HG03280 (cell line): ENCODE results near the gene CREBRF.
"Not testable (repeated sequence)": the region's sequence is repeated elsewhere in the genome, so short reads cannot be mapped to it uniquely, and the experiment has no call there.

Source experiments
- ATAC-seq: cut with Tn5 transposase; IDR thresholded peaks from one replicate; pipeline ENCODE4 v1.9.1; 2021; ENCODE audit warnings: mild to moderate bottlenecking, moderate library complexity; ENCODE audit not compliant: unreplicated experiment

Gene CREBRF

DNA sequence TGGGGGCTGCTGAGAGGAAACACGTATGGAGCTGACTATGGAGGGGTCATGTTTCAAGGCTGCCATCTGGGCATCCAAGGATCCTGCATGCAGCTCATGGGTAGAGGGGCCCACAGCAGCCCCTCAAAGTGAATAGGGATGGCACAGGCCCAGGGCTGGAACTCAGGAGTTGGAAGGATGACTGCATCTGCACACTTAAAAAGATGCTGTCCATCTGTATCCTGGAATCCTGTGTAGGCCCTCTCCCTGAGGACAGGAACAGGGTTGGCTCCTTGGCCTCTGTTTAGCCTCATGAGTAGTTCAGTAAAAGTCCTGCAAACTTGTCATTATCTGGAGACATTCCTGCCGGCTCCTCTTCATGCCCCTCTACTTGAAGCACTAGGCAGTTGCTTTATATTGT, 92.2 kb downstream of the CREBRF start:
- no peak for ATAC-seq

DNA sequence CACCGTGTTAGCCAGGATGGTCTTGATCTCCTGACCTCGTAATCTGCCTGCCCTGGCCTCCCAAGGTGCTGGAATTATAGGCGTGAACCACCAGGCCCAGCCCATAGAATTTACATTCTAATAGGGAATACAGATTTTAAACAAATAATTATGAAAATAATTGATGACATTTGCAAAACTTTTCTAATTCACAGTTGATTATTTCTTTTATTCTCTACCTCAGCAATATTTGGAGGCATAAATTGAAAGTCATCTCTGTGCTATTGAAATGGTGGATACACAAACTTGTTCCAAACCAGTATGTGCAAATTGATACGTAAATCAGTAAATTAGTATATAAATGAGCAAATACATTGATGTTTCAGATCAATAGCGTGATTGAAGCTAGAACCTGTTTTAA, 96.4 kb downstream of the CREBRF start:
- no peak for ATAC-seq

DNA sequence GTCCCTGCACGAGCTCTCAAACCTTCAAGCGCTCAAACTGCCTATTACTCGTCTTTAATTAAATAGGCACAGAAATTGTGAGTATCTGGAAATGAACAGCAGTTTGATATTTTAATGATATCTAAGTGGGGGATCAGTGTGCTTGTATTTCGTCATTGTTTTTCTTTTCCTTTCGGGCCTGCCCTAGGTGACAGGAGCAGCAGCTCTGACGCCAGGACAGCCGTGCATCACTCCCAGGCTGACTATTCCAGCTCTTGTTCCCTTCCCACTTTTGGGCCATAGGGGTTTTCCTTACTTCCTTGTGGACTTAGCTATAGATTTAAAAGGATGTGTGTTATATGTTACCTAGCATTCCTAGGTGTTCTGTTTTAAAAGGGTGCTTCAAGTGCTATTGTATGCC, 97.7 kb downstream of the CREBRF start:
- no peak for ATAC-seq

DNA sequence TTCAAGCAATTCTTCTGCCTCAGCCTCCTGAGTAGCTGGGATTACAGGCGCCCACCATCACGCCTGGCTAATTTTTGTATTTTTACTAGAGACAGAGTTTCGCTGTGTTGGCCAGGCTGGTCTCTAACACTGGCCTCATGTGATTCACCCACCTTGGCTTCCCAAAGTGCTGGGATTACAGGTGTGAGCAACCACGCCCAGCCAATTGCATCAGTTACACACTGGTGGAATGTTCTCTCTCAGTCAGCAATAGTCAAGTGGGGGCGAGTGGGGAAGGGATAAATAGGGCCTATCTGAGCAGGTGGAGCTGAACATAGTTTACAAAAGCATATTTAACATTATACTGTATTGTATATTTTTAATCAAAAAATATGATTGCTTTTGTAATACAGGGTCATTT, 98.5 kb downstream of the CREBRF start:
- ATAC-seq, result not testable (repeated sequence)

DNA sequence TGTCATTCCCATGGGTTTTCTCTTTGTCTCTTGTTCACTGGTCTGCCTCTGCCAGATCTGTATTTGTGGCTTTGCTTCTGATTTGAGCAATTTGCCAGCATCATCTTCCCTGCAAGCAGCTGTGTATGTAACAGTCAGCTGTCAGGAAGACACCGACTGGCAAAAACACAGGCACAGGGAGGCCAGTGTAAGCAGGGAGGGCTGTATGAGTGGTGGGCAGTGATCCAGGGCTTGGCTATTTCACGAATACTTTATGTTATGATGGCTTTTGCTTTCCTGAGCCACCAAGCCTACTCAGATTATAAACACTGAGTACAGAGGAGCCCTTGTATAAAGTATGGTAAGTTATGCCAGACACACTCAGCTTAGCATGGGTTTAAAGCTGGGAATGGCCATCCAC, 99.8 kb downstream of the CREBRF start:
- ATAC-seq, result no peak

DNA sequence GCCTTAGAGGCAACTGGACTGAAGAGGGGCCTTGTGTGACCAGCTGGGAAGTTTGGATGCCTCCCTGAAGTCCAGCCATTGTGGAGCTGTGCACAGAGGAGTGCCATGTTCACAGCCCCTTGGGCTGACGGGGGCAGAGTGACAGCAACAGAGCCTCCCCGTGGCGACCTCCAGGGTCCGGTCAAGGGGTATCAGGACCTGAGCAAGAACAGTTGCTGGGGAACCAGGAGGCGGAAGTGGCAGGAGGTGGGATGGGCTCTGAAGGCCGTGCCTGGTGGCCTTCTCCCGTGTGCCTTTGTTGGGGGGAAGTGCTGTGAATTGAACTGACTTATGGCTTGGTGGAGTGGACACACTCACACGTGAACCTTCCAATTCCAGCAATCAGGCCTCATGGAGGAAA, 102.2 kb downstream of the CREBRF start:
- no peak for ATAC-seq

DNA sequence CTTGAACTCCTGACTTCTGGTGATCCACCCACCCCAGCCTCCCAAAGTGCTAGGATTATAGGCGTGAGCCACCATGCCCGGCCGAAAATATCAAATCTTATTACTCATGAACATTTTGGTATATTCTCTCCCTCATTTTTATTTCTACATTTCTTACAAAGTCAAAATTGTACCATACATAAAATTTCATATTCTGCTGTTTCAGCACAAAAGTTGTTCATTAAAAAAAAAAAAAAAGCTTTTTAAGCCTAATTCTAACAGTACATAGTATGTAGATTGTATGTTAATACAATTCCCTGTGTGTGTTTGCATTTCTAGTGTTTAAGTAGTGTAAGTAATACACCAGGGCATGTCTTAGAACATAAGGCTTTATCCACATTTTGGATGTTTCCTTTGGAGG, 103.1 kb downstream of the CREBRF start:
- no peak for ATAC-seq

DNA sequence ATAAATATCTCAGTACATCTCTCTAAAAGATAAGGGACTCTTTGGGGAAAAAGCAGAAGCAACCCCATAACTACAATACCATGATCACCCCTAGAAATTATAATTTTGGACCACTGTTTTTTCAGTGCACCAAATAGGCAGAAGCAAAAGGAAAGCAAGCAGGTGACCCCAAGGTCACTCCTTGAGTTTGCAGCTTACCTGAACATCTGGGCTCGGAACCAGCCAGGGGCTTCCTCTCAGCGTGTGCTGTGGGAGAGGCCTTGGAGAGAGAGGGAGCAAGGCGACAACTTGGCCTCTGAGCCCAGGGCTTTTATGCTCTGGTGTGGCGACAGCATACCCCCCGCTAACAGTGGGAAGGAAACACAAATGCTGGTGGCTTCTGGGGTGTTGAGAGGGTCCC, 105.0 kb downstream of the CREBRF start:
- ATAC-seq, result no peak

DNA sequence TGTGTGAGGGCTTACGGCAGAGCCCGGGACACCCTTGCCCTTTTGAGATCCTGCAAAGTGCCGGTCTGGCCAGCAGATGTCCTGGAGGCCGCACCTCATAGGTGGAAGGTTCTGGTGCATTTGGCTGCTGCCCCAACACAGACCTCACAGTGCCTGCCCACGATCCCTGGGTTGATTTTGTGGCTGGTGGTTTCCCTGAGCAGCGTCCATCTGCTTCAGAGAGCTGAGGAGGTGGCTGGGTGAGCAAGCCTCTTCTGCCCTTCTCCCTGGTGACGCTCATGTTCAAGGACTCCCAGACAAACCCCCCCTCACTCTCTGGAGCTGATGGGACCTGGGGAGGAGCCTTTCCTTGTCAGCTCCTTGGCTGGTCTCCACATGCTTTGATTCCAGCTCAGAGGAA, 107.1 kb downstream of the CREBRF start:
- ATAC-seq, result no peak

DNA sequence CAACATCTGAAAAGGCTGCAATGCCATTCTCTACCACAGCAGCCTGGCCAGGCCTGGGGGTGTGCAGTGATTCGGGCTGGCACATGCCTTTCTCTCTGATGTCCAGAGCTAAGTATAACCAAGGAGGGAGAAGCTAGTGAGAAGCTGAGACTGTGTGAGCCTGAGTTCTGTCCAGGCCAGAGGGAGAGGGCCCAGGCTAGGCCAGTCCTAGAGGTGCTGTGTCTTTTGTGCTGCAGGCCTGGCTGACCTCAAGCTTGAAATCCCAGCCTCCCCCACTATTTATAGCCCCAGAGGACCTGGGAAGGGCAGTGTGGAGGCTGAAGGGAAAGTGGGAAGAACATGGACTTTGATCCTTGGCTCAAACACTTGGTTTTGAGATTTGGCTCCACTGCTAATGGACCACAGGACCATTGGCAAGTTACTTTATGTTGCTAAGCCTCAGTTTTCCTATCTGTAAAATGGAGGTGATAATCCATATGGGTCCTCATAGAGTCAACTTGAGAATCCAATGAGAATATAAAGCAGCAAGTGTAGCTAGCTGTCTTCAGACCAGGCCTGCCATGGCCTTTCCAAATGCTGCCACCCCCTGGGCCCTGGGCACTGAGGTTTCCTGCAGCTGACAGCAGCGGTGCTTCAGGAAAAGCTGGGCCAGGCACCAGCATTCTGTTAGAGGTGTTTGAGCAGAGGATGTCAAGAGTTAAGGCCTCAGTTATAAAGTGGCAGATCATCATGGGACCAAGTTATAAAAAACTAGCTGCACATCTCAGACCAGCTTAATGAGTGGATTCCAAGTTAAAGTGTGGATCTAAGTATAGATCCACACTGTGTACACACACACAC, 109.2 kb downstream of the CREBRF start:
- ATAC-seq, result no peak

DNA sequence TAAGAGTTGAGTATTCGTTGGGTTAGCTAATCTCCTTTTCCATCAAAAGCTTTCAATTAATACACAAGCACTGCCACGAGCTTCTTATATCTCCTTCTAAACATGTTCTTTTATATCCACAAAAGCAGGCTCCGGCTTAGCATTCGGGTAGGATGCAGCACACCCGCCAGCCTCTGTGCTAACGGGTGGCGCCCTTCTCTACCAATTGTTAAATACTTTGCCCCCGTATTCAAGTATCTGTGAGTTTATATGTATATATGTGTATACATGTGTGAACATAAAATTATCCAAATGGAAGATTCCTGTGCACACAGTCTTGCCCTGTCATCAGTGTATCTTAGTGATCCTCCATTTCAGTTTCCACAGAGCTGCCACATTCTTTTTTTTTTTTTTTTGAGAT, 116.0 kb downstream of the CREBRF start:
- ATAC-seq, result no peak

DNA sequence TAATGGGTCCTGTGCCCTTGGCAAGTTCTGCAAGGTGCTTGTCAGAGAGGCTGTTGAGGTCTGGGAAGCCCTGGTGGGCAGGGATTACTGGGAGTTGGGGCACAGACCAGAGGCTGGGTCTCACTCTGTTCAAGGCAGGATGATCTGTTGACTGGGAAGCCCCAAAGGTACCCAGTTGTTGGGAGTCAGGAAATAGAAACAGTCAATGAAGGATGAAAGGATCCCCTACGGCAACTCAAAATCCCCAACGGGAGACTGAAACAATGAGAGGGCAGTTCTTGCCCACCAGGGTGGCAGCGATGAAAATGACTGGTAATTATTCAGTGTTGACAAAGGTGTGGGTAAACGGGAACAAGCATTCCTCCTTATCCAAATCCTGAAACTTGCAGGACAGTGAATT, 119.4 kb downstream of the CREBRF start:
- ATAC-seq, result no peak

DNA sequence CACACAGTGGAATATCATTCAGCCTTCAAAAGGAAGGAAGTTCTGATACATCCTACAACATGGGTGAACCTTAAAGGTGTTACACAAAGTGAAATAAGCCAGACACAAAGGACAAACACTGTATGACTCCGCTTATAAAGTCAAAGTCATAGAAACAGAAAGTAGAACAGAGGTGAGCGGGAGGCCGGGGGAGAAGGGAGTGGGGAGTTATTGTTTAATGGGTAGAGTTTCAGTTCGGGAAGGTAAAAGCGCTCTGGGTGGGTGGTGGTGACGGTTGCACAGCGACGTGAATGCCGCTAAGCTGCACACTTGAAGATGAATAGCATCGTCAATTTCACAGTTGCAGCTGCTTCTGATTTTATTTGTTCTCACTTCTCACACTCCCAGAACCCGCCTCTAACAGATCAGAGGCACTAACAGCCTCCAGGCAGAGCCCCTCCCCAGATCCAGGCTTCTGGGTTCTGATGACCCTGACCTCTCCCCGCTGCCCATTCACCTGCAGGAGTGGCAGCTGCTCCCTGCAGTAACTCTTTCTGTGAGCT, 122.3 kb downstream of the CREBRF start:
- ATAC-seq, result no peak

DNA sequence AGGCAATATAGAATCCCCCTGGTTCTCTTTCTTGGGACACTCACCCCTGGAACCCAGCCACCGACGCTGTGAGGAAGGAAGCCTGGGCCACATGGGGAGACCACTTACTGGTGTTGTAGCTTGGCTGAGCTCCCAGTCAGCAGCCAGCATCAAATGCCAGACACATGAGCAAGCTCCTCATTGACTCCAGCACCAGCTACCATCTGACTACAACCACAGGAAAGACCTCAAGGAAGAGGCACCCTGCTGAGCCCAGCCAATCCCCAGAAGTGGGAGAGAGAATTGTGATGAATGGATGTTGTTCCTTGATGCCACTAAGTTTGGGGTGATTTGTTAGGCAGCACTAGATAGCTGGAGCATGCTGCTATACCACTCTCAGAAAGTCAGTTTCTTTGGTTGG, 124.2 kb downstream of the CREBRF start:
- ATAC-seq, result no peak

DNA sequence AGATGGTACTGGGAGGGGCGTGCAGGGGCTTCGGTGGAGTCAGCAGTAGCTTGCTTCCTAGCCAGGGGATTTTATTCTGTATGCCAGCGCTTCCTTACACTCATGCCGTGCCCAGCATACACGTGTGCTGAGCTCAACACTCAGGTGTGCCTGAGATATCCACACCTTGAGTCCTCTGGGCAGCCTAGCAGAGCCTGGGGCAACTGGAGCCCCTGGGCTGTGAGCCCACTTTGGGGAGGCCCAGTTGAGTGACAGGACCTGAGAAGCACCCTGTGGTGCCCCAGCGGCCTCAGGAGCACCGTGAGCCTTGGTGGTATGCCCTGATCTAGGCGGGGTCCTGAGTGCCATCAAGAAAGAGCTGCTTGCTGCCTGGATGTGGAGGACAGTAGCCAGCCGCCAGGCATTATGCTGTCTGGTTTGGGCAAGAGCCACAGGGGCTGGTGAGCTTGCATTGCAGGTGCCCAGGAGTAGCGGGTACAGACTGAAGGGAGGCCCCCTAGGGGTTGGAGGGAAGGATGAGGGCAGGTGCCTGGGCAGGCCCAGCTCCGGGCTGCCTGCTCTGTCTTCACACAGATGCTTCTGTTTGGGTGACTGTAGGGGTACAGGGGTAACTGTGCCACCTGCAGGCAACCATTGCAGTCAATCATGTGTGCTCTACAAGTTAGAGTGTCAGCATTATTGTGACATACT, 131.0 kb downstream of the CREBRF start:
- no peak for ATAC-seq

DNA sequence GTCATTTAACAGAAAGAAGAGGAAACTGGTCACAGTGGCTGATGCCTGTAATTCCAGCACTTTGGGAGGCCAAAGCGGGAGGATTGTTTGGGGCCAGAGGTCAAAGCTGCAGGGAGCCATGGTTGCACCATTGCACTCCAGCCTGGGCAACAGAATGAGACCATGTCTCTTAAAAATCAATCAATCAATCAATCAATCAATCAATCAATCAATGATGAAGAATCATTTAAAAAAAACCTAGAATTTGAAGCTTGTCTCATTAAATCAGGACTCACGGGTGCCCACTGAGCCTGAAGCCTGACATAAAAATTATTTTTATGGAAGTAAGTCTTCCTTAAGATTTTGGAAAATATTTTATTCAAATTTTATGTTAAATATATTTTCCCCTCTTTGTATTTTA, 132.1 kb downstream of the CREBRF start:
- no peak for ATAC-seq
